HG03520 (cell line): ENCODE data around the gene NIFK.
A peak's percentile ranks its signal among the peaks of the same experiment; 100 is the strongest.
"Not testable (repeated sequence)": the region's sequence is repeated elsewhere in the genome, so short reads cannot be mapped to it uniquely, and the experiment has no call there.

Experiments
- ATAC-seq: cut with Tn5 transposase; IDR thresholded peaks from one replicate; pipeline ENCODE4 v1.9.1; 2021; ENCODE audit warnings: mild to moderate bottlenecking, moderate library complexity; ENCODE audit not compliant: unreplicated experiment

The NIFK gene

DNA sequence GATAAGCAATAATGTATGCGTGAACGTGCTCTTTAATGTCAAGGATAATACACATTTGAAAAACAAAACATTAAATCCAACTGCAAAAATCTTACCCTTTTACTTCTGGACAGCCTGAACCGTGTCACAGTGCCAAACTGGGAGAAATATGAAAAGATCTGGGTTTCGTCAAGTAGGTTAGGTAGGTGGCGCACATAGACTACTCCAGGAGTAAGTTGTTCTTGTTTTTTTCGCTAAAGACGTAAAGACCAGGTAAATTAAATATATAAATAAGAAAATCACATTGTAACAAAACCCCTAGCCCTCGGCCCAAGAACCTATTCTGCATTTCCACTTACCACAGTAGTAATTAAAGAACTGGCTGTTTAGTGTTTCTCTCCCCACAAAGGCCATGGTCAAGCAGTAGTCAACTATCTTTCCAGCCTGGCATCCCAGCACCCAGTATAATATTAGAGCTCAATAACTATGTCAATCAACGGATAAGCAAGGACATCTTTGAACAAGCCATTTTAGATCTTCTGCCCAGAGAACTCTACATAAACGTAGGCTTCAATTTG, 1.1 kb downstream of the NIFK start:
- ATAC-seq: no peak

DNA sequence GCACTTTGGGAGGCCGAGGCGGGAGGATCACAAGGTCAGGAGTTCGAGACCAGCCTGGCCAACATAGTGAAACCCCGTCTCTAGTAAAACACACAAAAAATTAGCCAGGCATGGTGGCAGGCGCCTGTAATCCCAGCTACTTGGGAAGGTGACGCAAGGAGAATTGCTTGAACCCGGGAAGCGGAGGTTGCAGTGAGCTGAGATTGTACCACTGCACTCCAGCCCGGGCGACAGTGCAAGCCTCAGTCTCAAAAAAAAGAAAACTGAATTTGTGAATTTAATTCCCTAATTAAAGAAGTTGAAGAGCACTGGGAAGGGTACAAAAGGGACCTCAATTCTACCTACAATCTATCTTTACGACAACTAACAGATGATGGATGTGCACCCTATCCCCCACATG, 2.1 kb downstream of the NIFK start:
- ATAC-seq: not testable (repeated sequence)

DNA sequence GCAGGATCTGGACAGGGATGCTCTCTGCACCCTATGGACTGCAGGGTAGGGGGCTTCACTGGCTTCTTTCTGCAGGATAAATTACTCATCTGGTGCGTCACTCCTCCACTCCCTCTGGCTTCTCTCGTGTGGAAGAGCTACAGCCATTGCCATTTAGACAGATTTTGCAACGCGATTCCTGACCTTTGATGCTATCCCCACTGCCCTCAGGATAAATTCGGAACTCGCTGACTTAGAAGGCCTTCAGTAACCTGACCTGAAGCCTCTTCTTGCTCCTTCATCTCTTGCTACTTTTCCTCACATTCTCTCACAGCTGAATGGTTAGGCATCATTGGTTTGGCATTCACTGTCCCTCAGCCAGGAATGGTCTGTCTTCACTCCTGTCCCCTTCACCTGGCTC, 5.3 kb downstream of the NIFK start:
- no peak for ATAC-seq

DNA sequence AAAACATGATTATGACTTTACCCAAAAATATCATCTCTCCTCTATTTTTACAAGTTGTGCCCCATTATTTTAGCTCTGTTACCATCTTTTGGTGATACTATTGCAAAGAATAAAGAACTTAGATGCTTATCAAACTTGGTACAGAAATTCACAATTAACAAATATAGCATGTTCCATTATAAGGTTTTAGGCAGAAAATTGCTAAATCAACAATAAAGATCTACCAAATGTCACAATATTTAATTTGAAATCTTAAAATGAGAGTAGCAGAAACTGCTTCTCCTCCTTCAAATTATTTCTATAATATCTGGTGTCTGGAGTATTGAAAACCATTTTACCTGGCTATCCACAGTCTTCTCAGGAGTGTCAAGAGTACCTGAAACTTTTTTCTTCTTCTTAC, 8.7 kb downstream of the NIFK start:
- ATAC-seq: no peak

DNA sequence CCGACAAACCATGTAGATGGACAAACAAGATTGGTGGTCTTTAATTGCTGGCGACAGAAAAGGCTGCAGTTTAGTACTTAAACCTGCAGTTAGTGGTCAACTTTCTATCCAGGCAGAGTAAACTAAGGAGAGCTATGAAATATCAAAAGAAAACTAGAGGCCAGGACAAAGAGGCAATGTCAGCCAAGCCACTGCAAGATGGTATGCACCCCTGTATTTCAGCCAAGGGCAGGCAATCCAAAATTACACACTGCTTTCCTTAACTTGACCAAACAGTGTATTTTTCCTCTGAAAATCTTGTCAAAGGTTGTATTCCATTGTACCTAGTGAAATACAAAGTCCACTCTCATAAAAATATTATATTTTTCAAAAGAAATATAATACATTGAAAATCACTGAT, 9.3 kb downstream of the NIFK start:
- no peak for ATAC-seq

DNA sequence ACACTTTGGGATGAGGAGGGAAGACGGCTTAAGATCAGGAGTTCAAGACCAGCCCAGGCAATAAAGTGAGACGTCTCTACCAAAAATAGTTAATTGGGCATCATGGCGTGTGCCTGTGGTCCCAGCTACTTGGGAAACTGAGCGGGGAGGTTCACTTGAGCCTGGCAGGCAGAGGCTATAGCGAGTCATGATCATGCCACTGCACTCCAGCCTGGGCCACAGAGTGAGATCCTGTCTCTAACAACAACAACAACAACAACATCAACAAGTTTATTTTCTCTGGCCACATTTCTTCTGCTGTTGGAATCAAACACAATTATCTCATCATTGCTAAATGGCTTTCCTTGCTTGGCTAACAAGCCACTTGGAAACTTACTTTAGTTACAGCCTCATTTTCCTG, 13.4 kb downstream of the NIFK start:
- ATAC-seq: no peak

DNA sequence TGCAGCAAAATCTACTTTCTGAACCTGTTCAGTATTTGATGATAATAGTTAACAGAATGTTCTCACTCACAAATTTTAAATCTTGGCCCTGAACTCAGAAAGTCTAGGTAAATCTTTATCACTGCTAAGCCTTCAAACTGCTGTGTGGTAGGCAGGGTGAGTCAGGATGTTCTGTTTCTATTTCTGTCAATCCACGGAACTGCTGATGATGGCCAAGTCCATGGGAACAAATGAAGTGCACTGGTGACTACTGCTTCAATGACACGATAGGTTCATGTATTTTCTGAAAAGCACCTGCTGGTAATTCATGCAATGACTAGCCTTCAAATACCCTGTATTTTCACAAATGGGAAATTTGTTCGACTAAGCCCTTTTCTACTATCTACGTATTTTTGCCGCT, 14.2 kb downstream of the NIFK start:
- no peak for ATAC-seq

DNA sequence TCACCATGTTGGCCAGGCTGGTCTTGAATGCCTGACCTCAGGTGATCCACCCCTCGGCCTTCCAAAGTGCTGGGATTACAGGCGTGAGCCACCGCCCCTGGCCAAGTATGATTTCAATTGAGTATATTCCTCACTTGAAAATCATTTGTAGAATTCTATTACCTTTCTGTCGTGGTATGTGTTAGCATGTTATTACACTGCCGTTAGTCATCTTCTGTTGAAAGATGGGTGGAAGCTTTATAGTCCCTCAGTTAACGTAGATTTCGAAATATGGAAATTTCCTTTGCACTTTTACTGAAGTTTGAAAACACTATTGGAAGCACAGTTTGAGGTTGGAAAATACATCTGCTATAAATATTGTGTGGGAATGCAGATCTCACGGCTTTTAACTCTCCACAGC, 14.7 kb downstream of the NIFK start:
- no peak for ATAC-seq

DNA sequence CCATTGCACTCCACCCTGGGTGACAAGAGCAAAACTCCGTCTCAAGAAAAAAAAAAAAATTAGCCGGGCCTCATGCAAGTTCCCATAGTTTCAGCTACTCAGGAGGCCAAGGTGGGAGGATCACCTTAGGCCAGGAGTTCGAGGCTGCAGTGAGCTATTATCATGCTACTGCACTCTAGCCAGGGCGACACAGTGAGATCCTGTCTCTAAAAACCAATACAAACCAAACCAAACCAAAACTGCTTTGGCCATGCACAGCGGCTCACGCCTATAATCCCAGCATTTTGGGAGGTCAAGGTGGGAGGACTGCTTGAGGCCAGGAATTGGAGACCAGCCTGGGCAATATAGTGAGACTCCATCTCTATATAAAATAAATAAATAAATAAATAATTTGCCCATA, 19.1 kb downstream of the NIFK start:
- no peak for ATAC-seq

DNA sequence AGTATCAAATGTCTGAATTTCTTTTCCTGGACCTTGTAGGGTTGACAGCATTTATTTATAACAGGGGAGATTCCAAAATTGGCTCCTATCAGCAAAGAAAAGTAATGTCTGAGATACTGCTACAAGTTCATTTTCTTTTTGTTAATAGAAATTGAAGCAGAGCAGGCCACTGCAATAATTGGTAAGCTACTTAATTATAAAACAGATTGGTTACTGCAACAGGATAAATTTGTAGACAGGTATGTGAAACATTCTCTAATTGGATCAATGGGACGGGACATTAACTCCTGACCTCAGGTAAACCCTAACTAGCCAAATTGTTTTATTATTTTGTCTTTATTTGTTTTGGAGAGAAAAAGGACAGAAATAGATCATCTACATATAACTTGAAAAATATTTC, 20.5 kb downstream of the NIFK start:
- no peak for ATAC-seq

DNA sequence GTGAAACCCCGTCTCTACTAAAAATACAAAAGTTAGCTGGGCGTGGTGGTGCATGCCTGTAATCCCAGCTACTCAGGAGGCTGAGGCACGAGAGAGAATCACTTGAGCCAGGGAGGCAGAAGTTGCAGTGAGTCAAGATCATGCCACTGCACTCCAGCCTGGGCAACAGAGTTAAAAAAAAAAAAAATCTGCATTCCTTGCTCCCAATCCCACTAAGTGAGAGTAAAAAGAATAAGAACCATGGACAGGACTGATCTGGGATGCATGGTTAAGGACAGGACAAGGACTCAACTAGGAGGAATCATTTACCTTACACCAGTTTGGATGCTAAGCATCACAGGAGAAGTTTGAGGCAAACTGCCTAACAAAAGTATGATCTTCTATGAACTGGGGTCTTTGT, 25.2 kb downstream of the NIFK start:
- not testable (repeated sequence) for ATAC-seq

DNA sequence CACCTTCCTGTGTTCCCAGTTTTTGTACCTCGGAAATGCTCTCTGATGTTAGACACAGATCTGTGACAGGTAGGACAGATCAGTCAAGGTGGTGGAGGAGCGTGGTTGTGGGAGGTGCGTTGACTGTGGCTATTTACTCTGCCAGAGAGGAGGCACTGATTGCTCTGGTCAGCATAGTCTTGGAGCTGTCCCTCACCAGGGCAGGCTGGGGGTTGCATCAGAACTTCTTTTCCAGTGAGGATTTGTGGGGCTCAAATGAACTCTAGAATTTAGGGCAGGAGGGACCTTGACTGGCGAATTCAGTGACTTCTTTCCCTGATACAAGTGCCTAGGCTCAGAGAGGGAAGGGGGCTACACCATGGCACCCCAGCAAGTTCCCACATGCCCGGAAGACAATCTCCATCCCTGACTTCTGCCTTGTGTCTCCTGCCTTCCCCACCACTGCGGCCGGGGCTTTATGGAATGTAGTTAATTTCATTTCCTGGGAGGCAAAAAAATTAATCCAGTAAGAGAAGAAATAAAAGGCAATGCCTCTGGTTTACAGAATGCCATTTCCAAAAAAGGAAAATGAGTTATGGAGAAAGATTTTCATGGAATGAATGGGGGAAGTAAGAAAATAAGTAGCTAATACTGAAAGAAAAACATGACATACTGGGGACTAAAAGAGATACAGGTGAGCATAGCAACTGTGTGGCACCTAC, 26.1 kb downstream of the NIFK start:
- no peak for ATAC-seq

DNA sequence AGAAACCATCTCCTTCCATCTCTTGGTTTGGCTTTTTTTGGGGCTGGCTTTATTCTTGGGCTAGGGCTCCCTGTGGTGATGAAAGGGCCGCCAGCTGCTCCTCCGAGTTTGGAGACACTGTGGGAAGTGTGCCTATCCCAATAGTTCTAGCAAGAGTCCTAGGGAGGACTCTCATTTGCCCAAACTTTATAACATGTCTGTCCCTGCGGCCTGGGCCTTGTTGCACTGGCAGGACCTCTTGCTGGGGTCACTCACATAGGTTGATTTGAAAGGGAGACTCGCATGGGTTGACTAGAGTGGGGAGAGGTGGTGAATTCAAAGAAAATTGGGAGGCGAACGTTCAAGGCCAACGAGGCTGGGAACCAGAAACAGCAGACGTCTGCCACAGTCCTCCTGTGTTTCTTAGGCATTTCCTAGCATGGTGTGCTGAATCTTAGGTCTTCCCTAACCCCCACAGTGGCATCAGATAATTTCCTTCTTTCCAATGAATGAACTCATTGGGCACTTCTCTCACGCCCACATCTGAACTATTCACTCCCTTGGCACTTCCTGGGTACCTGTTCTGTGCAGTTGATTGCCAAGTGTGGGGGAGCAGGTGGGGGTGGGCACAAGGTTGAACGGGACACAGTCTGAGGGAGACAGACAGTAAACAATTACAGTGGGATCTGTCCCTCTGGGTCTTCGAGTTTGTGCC, 26.8 kb downstream of the NIFK start:
- ATAC-seq: no peak

DNA sequence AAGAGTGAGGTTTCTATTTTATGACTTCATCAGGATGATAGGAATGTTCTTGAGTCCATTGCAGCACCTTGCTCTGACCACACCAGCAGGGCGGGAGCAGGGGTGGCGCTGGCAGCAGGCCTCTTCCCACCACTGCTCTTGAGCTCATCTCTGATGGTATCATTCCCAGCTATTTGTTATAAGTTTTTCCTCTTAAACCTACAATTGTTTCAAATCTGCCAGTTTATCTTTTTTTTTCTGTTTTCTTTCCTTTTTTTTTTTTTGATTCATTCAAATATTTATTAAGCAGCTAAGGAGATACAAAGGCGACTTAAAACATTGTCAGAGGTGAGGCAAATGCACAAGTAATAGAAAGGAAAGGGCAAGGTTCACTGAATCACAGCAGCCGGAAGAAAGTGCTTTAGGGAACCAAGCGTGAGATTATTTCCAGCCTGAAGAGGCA, 28.7 kb downstream of the NIFK start:
- ATAC-seq: no peak

DNA sequence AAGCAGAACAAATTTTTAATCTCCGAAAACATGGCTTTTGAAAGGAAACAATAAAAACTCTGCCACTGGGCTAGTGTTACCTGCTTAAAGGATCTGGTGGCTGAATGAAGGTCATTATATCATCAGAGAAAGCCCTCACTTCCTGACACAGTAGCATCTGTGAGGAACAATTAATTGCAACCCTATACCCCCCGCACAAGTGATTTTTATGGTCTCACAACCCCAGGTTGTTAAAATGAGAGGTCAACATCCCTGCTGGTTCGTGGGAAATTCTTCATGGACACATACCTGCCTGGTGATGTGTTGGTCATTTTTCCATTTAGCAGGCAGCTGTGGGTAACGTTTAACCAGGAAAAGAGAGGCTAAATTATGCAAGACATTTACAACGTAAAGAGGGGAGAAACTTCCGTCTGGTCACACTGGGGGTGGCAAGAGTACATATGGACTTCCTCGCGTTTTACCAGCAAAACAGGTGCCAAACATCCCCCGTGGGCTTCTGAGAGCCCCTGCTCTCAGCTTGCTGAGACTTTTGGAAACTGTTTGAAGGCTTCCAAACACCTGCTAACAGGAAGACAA, 29.2 kb downstream of the NIFK start:
- ATAC-seq: no peak

DNA sequence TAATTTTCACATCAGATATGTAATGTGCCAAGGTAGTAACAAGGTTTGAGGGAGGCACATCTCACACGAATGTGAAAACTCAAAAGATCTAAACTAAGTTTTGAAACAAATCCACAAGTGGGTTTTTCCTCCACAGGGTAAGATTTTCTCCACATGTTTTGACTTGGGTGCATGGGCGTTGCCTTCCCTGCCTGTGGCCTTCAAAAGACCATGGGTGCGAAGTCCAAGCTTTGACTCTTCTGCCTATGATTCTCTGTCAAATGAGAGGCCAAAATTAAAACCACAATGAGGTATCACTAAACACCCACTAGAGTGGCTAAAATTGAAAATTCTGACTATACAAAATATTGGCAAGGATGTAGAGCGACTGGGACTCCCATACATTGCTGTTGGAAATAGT, 30.7 kb downstream of the NIFK start:
- no peak for ATAC-seq

DNA sequence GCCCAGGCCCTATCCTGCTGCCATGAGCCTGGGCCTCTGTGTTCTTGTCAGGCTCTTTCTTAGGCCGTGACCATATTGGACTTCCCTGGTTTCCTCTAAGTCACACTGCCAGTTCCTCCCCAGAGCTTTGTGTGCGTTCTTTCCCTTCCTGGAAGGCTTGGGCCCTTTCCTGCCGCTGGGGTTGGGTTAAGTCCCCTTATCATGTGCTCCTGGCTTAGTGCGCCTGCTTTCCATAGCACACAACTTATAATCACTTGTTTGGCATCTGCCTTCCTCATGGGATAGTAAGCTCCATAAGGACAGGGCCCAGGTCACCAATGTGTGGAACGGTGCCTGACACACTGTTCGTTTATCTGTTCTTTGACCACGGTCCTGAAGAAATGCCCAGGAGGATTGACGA, 31.3 kb downstream of the NIFK start:
- no peak for ATAC-seq

DNA sequence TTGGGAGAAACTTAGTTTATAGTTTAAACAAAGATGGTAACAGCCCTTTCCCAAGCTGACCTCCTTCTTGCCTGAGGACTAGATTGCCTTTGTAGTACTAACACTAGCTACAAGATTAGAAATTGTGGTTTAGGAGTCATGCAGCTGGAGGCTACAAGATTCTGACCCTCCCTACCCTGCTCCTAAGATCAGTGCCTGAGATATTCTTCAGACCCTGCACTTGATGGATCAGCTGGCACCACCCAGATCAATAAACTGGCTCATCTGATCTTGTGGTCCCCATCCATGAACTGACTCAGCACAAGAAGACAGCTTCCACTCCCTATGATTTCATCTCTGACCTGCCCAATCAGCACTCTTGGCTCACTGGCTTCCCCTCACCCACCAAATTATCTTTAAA, 34.9 kb downstream of the NIFK start:
- not testable (repeated sequence) for ATAC-seq

DNA sequence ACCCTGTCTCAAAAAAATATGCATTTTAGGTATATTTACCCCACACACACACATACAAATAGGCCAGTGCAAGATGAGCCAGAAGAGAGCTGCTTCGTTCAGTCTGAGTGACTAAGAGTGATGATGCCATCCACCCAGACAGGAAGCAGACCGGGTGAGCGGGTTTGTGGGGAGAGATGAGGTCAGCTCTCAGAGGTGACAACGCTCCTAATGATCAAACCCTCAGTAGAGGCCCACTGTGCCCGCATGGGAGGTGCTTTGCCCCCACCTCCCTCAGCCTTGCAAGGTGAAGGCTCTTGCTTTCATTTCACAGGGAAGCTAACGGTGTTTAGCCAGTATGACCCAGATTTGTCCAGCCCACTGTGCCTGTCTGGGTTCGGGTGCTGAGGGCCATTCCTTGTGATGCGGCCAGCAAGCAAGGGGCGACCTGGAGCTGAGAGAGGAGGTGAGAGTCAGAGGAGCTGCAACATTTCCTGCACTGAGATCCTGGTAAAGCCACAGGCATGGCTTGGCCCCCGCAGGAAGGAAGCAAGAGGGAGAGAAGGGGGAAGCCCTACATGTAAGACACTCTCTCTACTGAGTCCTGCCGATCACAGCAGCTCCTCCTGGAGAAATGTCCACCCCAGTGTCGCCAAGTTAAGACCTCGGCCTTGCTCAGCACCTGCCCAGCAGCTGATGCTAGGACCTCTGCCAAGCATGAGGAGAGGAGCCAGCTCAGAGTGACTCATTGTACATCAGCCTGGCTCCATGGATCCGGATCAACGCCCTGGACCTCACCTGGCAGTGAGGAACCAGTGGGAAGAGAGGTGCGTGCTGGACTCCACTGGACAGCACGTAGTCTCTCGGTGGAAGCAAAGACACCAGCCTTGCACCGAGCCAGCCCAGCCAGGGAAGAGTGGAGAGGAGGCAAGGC, 37.0 kb downstream of the NIFK start:
- ATAC-seq: peak; percentile 99

DNA sequence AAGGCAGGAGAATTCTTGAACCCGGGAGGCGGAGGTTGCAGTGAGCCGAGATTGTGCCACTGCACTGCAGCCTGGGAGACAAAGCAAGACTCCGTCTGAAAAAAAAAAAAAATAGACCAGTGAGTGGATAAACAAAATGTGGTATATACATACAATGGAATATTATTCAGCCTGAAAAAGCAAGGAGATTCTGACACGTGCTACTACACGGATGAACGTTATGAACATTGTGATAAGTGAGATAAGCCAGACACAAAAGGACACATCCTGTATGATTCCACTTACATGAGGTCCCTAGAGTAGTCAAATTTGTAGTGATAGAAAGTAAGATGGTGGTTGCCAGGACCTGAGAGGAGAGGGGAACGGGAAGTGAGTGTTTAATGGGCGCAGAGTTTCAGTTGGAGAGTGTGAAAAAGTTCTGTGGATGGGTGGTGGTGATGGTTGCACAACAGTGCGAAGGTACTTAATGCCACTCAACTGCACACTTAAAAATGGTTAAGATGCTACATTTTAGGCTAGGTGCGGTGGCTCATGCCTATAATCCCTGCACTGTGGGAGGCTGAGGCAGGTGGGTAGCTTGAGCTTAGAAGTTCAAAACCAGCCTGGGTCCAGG, 38.3 kb downstream of the NIFK start:
- ATAC-seq: no peak
